Keratinocyte (primary cell): Measurements from ENCODE around the gene SGK2. TPM values are rescaled to one million over a fixed set of nuclear protein-coding genes. Genes with fewer than 3 reads are reported as not detected.

ENCODE experiments used
- DNase-seq: peaks from one replicate; pipeline ENCODE4 v3.0.0-alpha.2; 2011; ENCODE audit warnings: low read depth, missing footprints, low spot score
- FAIRE-seq: peaks from 2 replicates; lab custom pipeline; 2011; peaks lifted over from hg19 to GRCh38; lab: Jason Lieb, UNC
- H2AFZ ChIP-seq: 2 replicates; pipeline ENCODE4 v1.6.0; 2012; ENCODE audit warnings: low read length, control low read depth, inconsistent platforms; ENCODE audit not compliant: control insufficient read depth
- H3K27ac ChIP-seq: 2 replicates; pipeline ENCODE4 v1.5.1; 2011; ENCODE audit warnings: low read length; ENCODE audit not compliant: control insufficient read depth, insufficient read depth
- H3K27me3 ChIP-seq: 3 replicates; pipeline ENCODE4 v1.6.0; 2011; ENCODE audit warnings: low read length; ENCODE audit not compliant: control insufficient read depth, insufficient read depth; ENCODE audit errors: extremely low read depth
- H3K36me3 ChIP-seq, 2 experiments: 2 replicates in 1 of 2; 3 replicates in 1 of 2; pipeline ENCODE4 v1.5.1; 2011; ENCODE audit warnings: low read length in 2 of 2, mild to moderate bottlenecking in 1 of 2; ENCODE audit not compliant: control insufficient read depth in 2 of 2, insufficient read depth in 2 of 2; ENCODE audit errors: extremely low read depth in 1 of 2
- H3K4me1 ChIP-seq: 3 replicates; pipeline ENCODE4 v1.5.1; 2011; ENCODE audit warnings: low read length; ENCODE audit not compliant: control insufficient read depth, insufficient read depth; ENCODE audit errors: extremely low read depth
- H3K4me2 ChIP-seq: 3 replicates; pipeline ENCODE4 v1.6.0; 2011; ENCODE audit warnings: low read depth, low read length; ENCODE audit not compliant: control insufficient read depth, insufficient read depth; ENCODE audit errors: extremely low read depth
- H3K4me3 ChIP-seq, 3 experiments: fragments of 200-600 bp in 1 of 3; sonication (generic) in 1 of 3; 2 replicates in 2 of 3; 3 replicates in 1 of 3; pipeline ENCODE4 v1.5.1; 2011 to 2016; ENCODE audit warnings: low read length in 3 of 3, mild to moderate bottlenecking in 3 of 3, control low read depth in 2 of 3, inconsistent platforms in 1 of 3, low read depth in 1 of 3, mixed read lengths in 1 of 3, mixed run types in 1 of 3, moderate library complexity in 1 of 3; ENCODE audit not compliant: control insufficient read depth in 2 of 3, insufficient read depth in 2 of 3; ENCODE audit errors: extremely low read depth in 1 of 3
- H3K79me2 ChIP-seq: 2 replicates; pipeline ENCODE4 v1.6.0; 2012; ENCODE audit warnings: low read length; ENCODE audit not compliant: control insufficient read depth, insufficient read depth
- H3K9ac ChIP-seq: 3 replicates; pipeline ENCODE4 v1.6.0; 2011; ENCODE audit warnings: low read length; ENCODE audit not compliant: control insufficient read depth, insufficient read depth; ENCODE audit errors: extremely low read depth
- H3K9me1 ChIP-seq: 3 replicates; pipeline ENCODE4 v1.6.0; 2011; ENCODE audit warnings: low read length; ENCODE audit not compliant: control insufficient read depth, insufficient read depth; ENCODE audit errors: extremely low read depth
- H3K9me3 ChIP-seq: 2 replicates; pipeline ENCODE4 v1.5.1; 2012; ENCODE audit warnings: low read depth, low read length; ENCODE audit not compliant: control insufficient read depth
- H4K20me1 ChIP-seq: 3 replicates; pipeline ENCODE4 v1.6.0; 2011; ENCODE audit warnings: low read length; ENCODE audit not compliant: control insufficient read depth, insufficient read depth; ENCODE audit errors: extremely low read depth
- CTCF ChIP-seq, 3 experiments: IDR thresholded peaks in 1 of 3; conservative IDR thresholded peaks in 1 of 3; optimal IDR thresholded peaks in 1 of 3; 2 replicates in 2 of 3; 3 replicates in 1 of 3; pipeline versions ENCODE3 to v1.5.1; 2011; ENCODE audit warnings: low read length in 3 of 3, mild to moderate bottlenecking in 3 of 3, moderate library complexity in 2 of 3, control low read depth in 1 of 3, inconsistent platforms in 1 of 3; ENCODE audit not compliant: insufficient read depth in 2 of 3; ENCODE audit errors: extremely low read depth in 1 of 3
- EZH2 ChIP-seq: IDR thresholded peaks from one replicate; pipeline ENCODE4 v1.6.1; 2012; ENCODE audit warnings: inconsistent platforms, mild to moderate bottlenecking, low read length, moderate library complexity
- dilution Hi-C: fragments of 300-500 bp; cut with MboI; formaldehyde crosslinking; loops from one replicate; pipeline ENCODE4 v1.7.0; 2020; ENCODE audit warnings: low sequenced_read_pairs; ENCODE audit not compliant: extremely low pct_ligation_motif_present
- polyA plus RNA-seq, 5 experiments: library from polyadenylated mRNA; depleted of rRNA in 3 of 5; stranded (reverse) in 3 of 5; stranded (forward) in 1 of 5; unstranded in 1 of 5; fragments of >200 nt; gene quantifications; 1 replicate in 1 of 5; 2 replicates in 3 of 5; 3 replicates in 1 of 5; pipeline versions ENCODE4 v1.2.1 to v1.2.3, GENCODE V29; 2011 to 2012; ENCODE audit warnings: missing spikeins in 2 of 5, low read depth in 1 of 5, low replicate concordance in 1 of 5

Gene SGK2
- polyA plus RNA-seq, 1 donor (not counting 4 experiments of a cell fraction or from before 2014, with no cell fraction given): 0.12 TPM

- no peak overlapping the region for H3K27ac ChIP-seq
- DNase-seq (no peak), FAIRE-seq (no peak)
- peaks cover 2% of the 10 kb centered on the region for H3K9me1 ChIP-seq
- no peaks in the 10 kb centered on the region for H3K36me3 ChIP-seq
- no peak overlapping the region for H3K4me2 ChIP-seq
- dilution Hi-C loops: no loop called here
- no peaks in the 10 kb centered on the region for H3K27me3 ChIP-seq
- no peak overlapping the region for H3K9ac ChIP-seq
- H3K79me2 ChIP-seq: no peaks in the 10 kb centered on the region
- no peak overlapping the region for H2AFZ ChIP-seq
- no peaks in the 10 kb centered on the region for H3K4me1 ChIP-seq
- H3K4me3 ChIP-seq: no peak overlapping the region
- no peaks in the 10 kb centered on the region for H4K20me1 ChIP-seq
- TF ChIP-seq EZH2 (no peak), CTCF (optimal IDR thresholded peaks at IDR 0.05 in 1 of 3, IDR thresholded peaks at IDR 0.05 in 1 of 3, conservative IDR thresholded peaks at IDR 0.05 in 1 of 3; ENCODE audit: extremely low read depth in 1 of 3, insufficient read depth in 2 of 3, low read length in 3 of 3) (no peak)
- H3K9me3 ChIP-seq: no peaks in the 10 kb centered on the region
These were observed 33.8 kb upstream of the SGK2 start for GRCh38 chr20:43525021-43525420.

- Histone ChIP-seq H3K9ac (no peak overlapping the region), H4K20me1 (no peaks in the 10 kb centered on the region), H3K36me3 (no peaks in the 10 kb centered on the region), H3K4me2 (no peak overlapping the region), H3K4me1 (no peaks in the 10 kb centered on the region), H3K9me1 (peaks cover 2% of the 10 kb centered on the region), H2AFZ (no peak overlapping the region), H3K79me2 (no peaks in the 10 kb centered on the region), H3K4me3 (no peak overlapping the region), H3K27ac (no peak overlapping the region), H3K27me3 (no peaks in the 10 kb centered on the region), H3K9me3 (no peaks in the 10 kb centered on the region)
- no peak for TF ChIP-seq EZH2
- no peak for TF ChIP-seq CTCF (optimal IDR thresholded peaks at IDR 0.05 in 1 of 3, IDR thresholded peaks at IDR 0.05 in 1 of 3, conservative IDR thresholded peaks at IDR 0.05 in 1 of 3; ENCODE audit: extremely low read depth in 1 of 3, insufficient read depth in 2 of 3, low read length in 3 of 3)
- FAIRE-seq (no peak), DNase-seq (no peak)
- dilution Hi-C loops: no loop called here
These were observed 30.5 kb upstream of the SGK2 start for GRCh38 chr20:43528258-43528875.
